Measurements from ENCODE around the gene SEC23B. TPM values are rescaled to one million over a fixed set of nuclear protein-coding genes. Genes with fewer than 3 reads are reported as not detected.

SEC23B gene
- total RNA-seq, 1 donor from 2014 or later = 50.8 TPM

GRCh38 chr20:18553746-18554145, 46.0 kb downstream of the SEC23B start:
- no peak for TF ChIP-seq CTCF (conservative IDR thresholded peaks at IDR 0.05)
- no peaks in the 10 kb centered on the region for H3K27me3 Mint-ChIP-seq
- peaks cover 25% of the 10 kb centered on the region for H3K36me3 Mint-ChIP-seq
- no peak overlapping the region for H3K4me3 Mint-ChIP-seq
- H3K4me1 Mint-ChIP-seq (ENCODE audit: unreplicated experiment) = no peaks in the 10 kb centered on the region
- no peak overlapping the region for H3K27ac Mint-ChIP-seq
- DNase-seq (ENCODE audit: extremely low spot score, unreplicated experiment) = no peak
- H3K9me3 Mint-ChIP-seq = no peaks in the 10 kb centered on the region

- H3K4me1 Mint-ChIP-seq (ENCODE audit: unreplicated experiment) = peaks cover 10% of the 10 kb centered on the region
- peak; percentile 89 for DNase-seq (ENCODE audit: extremely low spot score, unreplicated experiment)
- peak within 1 kb of the TSS; percentile 93 for H3K4me3 Mint-ChIP-seq
- no peaks in the 10 kb centered on the region for H3K27me3 Mint-ChIP-seq
- peak within 1 kb of the TSS; percentile 98 for H3K27ac Mint-ChIP-seq
- H3K36me3 Mint-ChIP-seq = peaks cover 17% of the 10 kb centered on the region
- H3K9me3 Mint-ChIP-seq = no peaks in the 10 kb centered on the region
- TF ChIP-seq CTCF (conservative IDR thresholded peaks at IDR 0.05) = no peak
These were observed 59.4 kb downstream of the SEC23B start, which contains the start of gene SMIM26 for GRCh38 chr20:18566892-18567738. Gene SMIM26 (plus strand): TSS chr20:18567432. CDS start chr20:18567479, 47 bp downstream.

GRCh38 chr20:18567739-18568091, 60.0 kb downstream of the SEC23B start:
- Mint-ChIP-seq H3K9me3 (no peaks in the 10 kb centered on the region), H3K27me3 (no peaks in the 10 kb centered on the region), H3K27ac (peak overlapping the region; percentile 98), H3K36me3 (peaks cover 17% of the 10 kb centered on the region), H3K4me1 (ENCODE audit: unreplicated experiment) (peaks cover 10% of the 10 kb centered on the region), H3K4me3 (peak overlapping the region; percentile 93)
- no peak for DNase-seq (ENCODE audit: extremely low spot score, unreplicated experiment)
- no peak for TF ChIP-seq CTCF (conservative IDR thresholded peaks at IDR 0.05)

- Mint-ChIP-seq H3K9me3 (no peaks in the 10 kb centered on the region), H3K27me3 (no peaks in the 10 kb centered on the region), H3K4me1 (ENCODE audit: unreplicated experiment) (peaks cover 10% of the 10 kb centered on the region), H3K27ac (no peak overlapping the region), H3K4me3 (peak overlapping the region; percentile 13), H3K36me3 (peaks cover 14% of the 10 kb centered on the region)
- DNase-seq (ENCODE audit: extremely low spot score, unreplicated experiment) = no peak
- TF ChIP-seq CTCF (conservative IDR thresholded peaks at IDR 0.05) = no peak
These were observed 63.3 kb downstream of the SEC23B start for GRCh38 chr20:18571009-18571408.

GRCh38 chr20:18571578-18571977, 63.8 kb downstream of the SEC23B start:
- H3K4me1 Mint-ChIP-seq (ENCODE audit: unreplicated experiment) = peaks cover 7% of the 10 kb centered on the region
- no peaks in the 10 kb centered on the region for H3K9me3 Mint-ChIP-seq
- no peak overlapping the region for H3K27ac Mint-ChIP-seq
- no peaks in the 10 kb centered on the region for H3K27me3 Mint-ChIP-seq
- DNase-seq (ENCODE audit: extremely low spot score, unreplicated experiment) = no peak
- TF ChIP-seq CTCF (conservative IDR thresholded peaks at IDR 0.05) = no peak
- no peak overlapping the region for H3K4me3 Mint-ChIP-seq
- H3K36me3 Mint-ChIP-seq = peaks cover 14% of the 10 kb centered on the region
